Loucy (cell line): ENCODE data around the gene MAN1C1.

Source experiments
- EZH2phosphoT487 ChIP-seq: fragments of 200-600 bp; IDR thresholded peaks from 2 replicates; pipeline ENCODE4 v1.6.1; 2018; ENCODE audit warnings: antibody characterized with exemption, mild to moderate bottlenecking, moderate library complexity, borderline replicate concordance
- TF ChIP-seq, protein P1 (sequence below): fragments of 200-600 bp; sonication (generic); conservative IDR thresholded peaks from 2 replicates; pipeline ENCODE4 v1.5.1; 2014; ENCODE audit warnings: mild to moderate bottlenecking, antibody characterized with exemption, low read length

DNA sequence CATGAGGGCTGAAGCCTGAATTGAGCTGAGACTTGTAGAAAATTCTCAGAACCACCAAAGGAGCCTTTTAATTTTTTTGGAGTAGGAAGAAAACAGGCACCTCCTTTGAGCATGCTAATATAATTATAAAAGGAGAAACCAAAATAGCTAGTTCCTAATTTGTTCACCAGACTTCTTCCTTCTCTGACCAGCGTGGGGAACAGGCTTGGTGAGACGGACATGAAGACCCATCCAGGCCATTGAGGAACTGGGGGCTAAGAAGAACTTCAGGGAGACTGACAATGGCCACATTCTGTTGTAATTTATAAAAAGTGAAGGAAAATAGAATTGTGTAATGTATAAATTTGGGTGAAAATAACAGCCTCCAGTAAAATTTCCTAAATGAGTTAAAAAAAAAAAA, 62.6 kb downstream of the MAN1C1 start:
- TF ChIP-seq, protein P1, sequence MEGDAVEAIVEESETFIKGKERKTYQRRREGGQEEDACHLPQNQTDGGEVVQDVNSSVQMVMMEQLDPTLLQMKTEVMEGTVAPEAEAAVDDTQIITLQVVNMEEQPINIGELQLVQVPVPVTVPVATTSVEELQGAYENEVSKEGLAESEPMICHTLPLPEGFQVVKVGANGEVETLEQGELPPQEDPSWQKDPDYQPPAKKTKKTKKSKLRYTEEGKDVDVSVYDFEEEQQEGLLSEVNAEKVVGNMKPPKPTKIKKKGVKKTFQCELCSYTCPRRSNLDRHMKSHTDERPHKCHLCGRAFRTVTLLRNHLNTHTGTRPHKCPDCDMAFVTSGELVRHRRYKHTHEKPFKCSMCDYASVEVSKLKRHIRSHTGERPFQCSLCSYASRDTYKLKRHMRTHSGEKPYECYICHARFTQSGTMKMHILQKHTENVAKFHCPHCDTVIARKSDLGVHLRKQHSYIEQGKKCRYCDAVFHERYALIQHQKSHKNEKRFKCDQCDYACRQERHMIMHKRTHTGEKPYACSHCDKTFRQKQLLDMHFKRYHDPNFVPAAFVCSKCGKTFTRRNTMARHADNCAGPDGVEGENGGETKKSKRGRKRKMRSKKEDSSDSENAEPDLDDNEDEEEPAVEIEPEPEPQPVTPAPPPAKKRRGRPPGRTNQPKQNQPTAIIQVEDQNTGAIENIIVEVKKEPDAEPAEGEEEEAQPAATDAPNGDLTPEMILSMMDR, result no peak
- no peak for TF ChIP-seq EZH2phosphoT487
